Myocyte (in vitro differentiated cells): ENCODE measurements around the gene MCRS1. TPM values are rescaled to one million over a fixed set of nuclear protein-coding genes. Genes with fewer than 3 reads are reported as not detected.
A peak's percentile ranks its signal among the peaks of the same experiment; 100 is the strongest.
"Not testable (repeated sequence)": the region's sequence is repeated elsewhere in the genome, so short reads cannot be mapped to it uniquely, and the experiment has no call there.

Experiments
- DNase-seq: peaks from one replicate; pipeline ENCODE4 v3.0.0-alpha.2; 2012; ENCODE audit warnings: low read depth
- polyA plus RNA-seq: library from polyadenylated mRNA; unstranded; fragments of >200 nt; gene quantifications from one replicate; pipeline ENCODE4 v1.2.1, GENCODE V29; 2012; ENCODE audit warnings: missing spikeins
- total RNA-seq: library from RNA; depleted of rRNA; stranded (reverse); fragments of >200 nt; gene quantifications from 2 replicates; pipeline ENCODE4 v1.2.3, GENCODE V29; 2014

Gene MCRS1
- total RNA-seq = 72.1 and 98.1 TPM in 2 replicates
- polyA plus RNA-seq = 56.3 TPM

- peak; percentile 91 for DNase-seq
Measured at GRCh38 chr12:49567611-49568441, at the start of gene MCRS1. TSS of gene MCRS1 (minus strand) at chr12:49568142. CDS start at chr12:49566731, 1,411 bp downstream.

- DNase-seq = no peak
Measured at GRCh38 chr12:49616533-49617219, 48.7 kb upstream of the MCRS1 start.

- no peak for DNase-seq
Measured at GRCh38 chr12:49615725-49616124, 47.8 kb upstream of the MCRS1 start.

- DNase-seq = no peak
Measured at GRCh38 chr12:49612210-49612609, 44.3 kb upstream of the MCRS1 start.

GRCh38 chr12:49610785-49611184, 42.8 kb upstream of the MCRS1 start:
- DNase-seq = not testable (repeated sequence)

- DNase-seq = no peak
Measured at GRCh38 chr12:49609875-49610154, 41.9 kb upstream of the MCRS1 start.

GRCh38 chr12:49609059-49609874, 41.3 kb upstream of the MCRS1 start:
- no peak for DNase-seq

GRCh38 chr12:49605539-49605938, 37.6 kb upstream of the MCRS1 start, which contains the start of gene FAM186B:
TSS of gene FAM186B (minus strand) at chr12:49605639. CDS start at chr12:49605477, 162 bp downstream.
- DNase-seq = not testable (repeated sequence)

- no peak for DNase-seq
Measured at GRCh38 chr12:49604856-49605255, 36.9 kb upstream of the MCRS1 start.

GRCh38 chr12:49603721-49604120, 35.8 kb upstream of the MCRS1 start:
- no peak for DNase-seq

GRCh38 chr12:49599961-49600360, 32.0 kb upstream of the MCRS1 start:
- no peak for DNase-seq

- no peak for DNase-seq
Measured at GRCh38 chr12:49598527-49598926, 30.6 kb upstream of the MCRS1 start.

- DNase-seq = peak; percentile 90
Measured at GRCh38 chr12:49588721-49589516, 21.0 kb upstream of the MCRS1 start.

GRCh38 chr12:49588281-49588680, 20.3 kb upstream of the MCRS1 start:
- DNase-seq = no peak

GRCh38 chr12:49587174-49587908, 19.4 kb upstream of the MCRS1 start:
- no peak for DNase-seq

GRCh38 chr12:49585477-49586459, 17.8 kb upstream of the MCRS1 start:
- DNase-seq = no peak

GRCh38 chr12:49584591-49584990, 16.6 kb upstream of the MCRS1 start:
- no peak for DNase-seq

GRCh38 chr12:49583366-49584094, 15.6 kb upstream of the MCRS1 start:
- peak; percentile 93 for DNase-seq
